GM12878 (cell line): Measurements from ENCODE around the gene BBS12. TPM values are rescaled to one million over a fixed set of nuclear protein-coding genes. Genes with fewer than 3 reads are reported as not detected.

ENCODE experiments used
- ATAC-seq: fragments of 200-7000 bp; cut with Tn5 transposase; 3 replicates; pipeline ENCODE4 v1.9.1; 2020; ENCODE audit warnings: mild to moderate bottlenecking, moderate library complexity
- BruUV-seq: library from RNA; stranded (reverse); fragments of 400-500 nt; replicated peaks from 2 replicates; lab custom pipeline; 2021; lab: Mats Ljungman, UMichigan
- CTCF ChIA-PET: fragments of 300-600 bp; sonication (Branson Sonifier 250); formaldehyde crosslinking; extraction: SDS; loops from one replicate; lab custom pipeline; 2021; ENCODE audit warnings: inconsistent platforms; lab: Yijun Ruan, JAX
- POLR2A ChIA-PET: fragments of 350-600 bp; formaldehyde crosslinking; extraction: SDS; loops from one replicate; lab custom pipeline; 2021; ENCODE audit warnings: inconsistent platforms; lab: Charles Lee
- RAD21 ChIA-PET: fragments of 300-600 bp; sonication (Branson Sonifier 250); formaldehyde crosslinking; loops from one replicate; lab custom pipeline; 2023; ENCODE audit warnings: antibody characterized with exemption; ENCODE audit not compliant: unreplicated experiment; lab: Charles Lee
- SMC1A ChIA-PET: fragments of 300-600 bp; sonication (Branson Sonifier 250); formaldehyde crosslinking; loops from one replicate; lab custom pipeline; 2023; ENCODE audit not compliant: unreplicated experiment, uncharacterized antibody; lab: Charles Lee
- DNase-seq: peaks from one replicate; pipeline ENCODE4 v3.0.0-alpha.2; 2011; ENCODE audit warnings: low read depth, low spot score
- FAIRE-seq: peaks from 3 replicates; lab custom pipeline; 2011; peaks lifted over from hg19 to GRCh38; lab: Jason Lieb, UNC
- H2AFZ ChIP-seq: 2 replicates; pipeline ENCODE4 v1.6.0; 2011; ENCODE audit warnings: low read depth, low read length, control low read depth; ENCODE audit not compliant: control insufficient read depth
- H3K27ac ChIP-seq: 2 replicates; pipeline ENCODE4 v1.5.1; 2011; ENCODE audit warnings: control low read depth; ENCODE audit not compliant: control insufficient read depth, insufficient read depth
- H3K27me3 ChIP-seq, 2 experiments: replicated peaks in 1 of 2; 2 replicates each; pipeline versions ENCODE4 v1.6.0 to v1.6.1; 2011; ENCODE audit warnings: low read length in 1 of 2; ENCODE audit not compliant: control insufficient read depth in 2 of 2, insufficient read depth in 2 of 2
- H3K36me3 ChIP-seq, 2 experiments: 2 replicates each; pipeline ENCODE4 v1.5.1; 2011; ENCODE audit warnings: low read length in 1 of 2; ENCODE audit not compliant: control insufficient read depth in 2 of 2, insufficient read depth in 2 of 2
- H3K4me1 ChIP-seq: 2 replicates; pipeline ENCODE4 v1.6.1; 2011; ENCODE audit warnings: mild to moderate bottlenecking, low read length, moderate library complexity, mixed read lengths; ENCODE audit not compliant: control insufficient read depth, insufficient read depth
- H3K4me2 ChIP-seq: 2 replicates; pipeline ENCODE4 v1.6.0; 2011; ENCODE audit warnings: control low read depth; ENCODE audit not compliant: control insufficient read depth, insufficient read depth
- H3K4me3 ChIP-seq: fragments of 200-600 bp; sonication (generic); 2 replicates; pipeline ENCODE4 v1.5.1; 2016
- H3K79me2 ChIP-seq: 2 replicates; pipeline ENCODE4 v1.6.0; 2011; ENCODE audit warnings: low read length; ENCODE audit not compliant: control insufficient read depth, insufficient read depth
- H3K9ac ChIP-seq: 2 replicates; pipeline ENCODE4 v1.8.0; 2011; ENCODE audit warnings: low read length, control low read depth, mixed read lengths; ENCODE audit not compliant: control insufficient read depth, insufficient read depth
- H3K9me3 ChIP-seq: replicated peaks from 3 replicates; pipeline ENCODE4 v1.5.1; 2011; ENCODE audit warnings: mild to moderate bottlenecking, low read length; ENCODE audit not compliant: control insufficient read depth, insufficient read depth
- H4K20me1 ChIP-seq: 2 replicates; pipeline ENCODE4 v1.6.0; 2011; ENCODE audit not compliant: control insufficient read depth, insufficient read depth
- ATF2 ChIP-seq: IDR thresholded peaks from 2 replicates; pipeline ENCODE4 v1.6.1; 2012; ENCODE audit warnings: low read length, inconsistent platforms
- CREM ChIP-seq: IDR thresholded peaks from 2 replicates; pipeline ENCODE4 v1.6.1; 2014; ENCODE audit warnings: antibody characterized with exemption, low read depth
- EED ChIP-seq: sonication (generic); IDR thresholded peaks from 2 replicates; pipeline ENCODE4 v1.6.1; 2016; ENCODE audit warnings: antibody characterized with exemption, low read depth
- EP300 ChIP-seq, 2 experiments: fragments of 150-350 bp in 1 of 2; IDR thresholded peaks; 2 replicates each; pipeline ENCODE4 v1.6.1; 2011 to 2012; ENCODE audit warnings: low read depth in 2 of 2, low read length in 2 of 2, borderline replicate concordance in 1 of 2, improper control_type of control experiment in 1 of 2, inconsistent platforms in 1 of 2; ENCODE audit not compliant: control insufficient read depth in 1 of 2
- JUNB ChIP-seq: IDR thresholded peaks from 2 replicates; pipeline ENCODE4 v1.6.1; 2016; ENCODE audit warnings: antibody characterized with exemption, mild to moderate bottlenecking
- NFIC ChIP-seq: IDR thresholded peaks from 2 replicates; pipeline ENCODE4 v1.6.1; 2012; ENCODE audit warnings: low read depth, mild to moderate bottlenecking, inconsistent platforms, low read length, moderate library complexity
- NR2F1 ChIP-seq: fragments of 450-650 bp; conservative IDR thresholded peaks from 2 replicates; pipeline ENCODE4 v1.6.1; 2017; ENCODE audit warnings: mild to moderate bottlenecking
- RCOR1 ChIP-seq: conservative IDR thresholded peaks from 2 replicates; pipeline ENCODE4 v1.6.1; 2012; ENCODE audit warnings: low read depth, low read length, improper control_type of control experiment
- RELB ChIP-seq: fragments of 450-650 bp; IDR thresholded peaks from 2 replicates; pipeline ENCODE4 v1.6.1; 2017; ENCODE audit warnings: low read depth, mild to moderate bottlenecking, moderate library complexity
- RUNX3 ChIP-seq: IDR thresholded peaks from 2 replicates; pipeline ENCODE4 v1.6.1; 2012; ENCODE audit warnings: low read length, inconsistent platforms
- SMAD5 ChIP-seq: IDR thresholded peaks from 2 replicates; pipeline ENCODE4 v1.6.1; 2016; ENCODE audit warnings: antibody characterized with exemption, low read depth
- SMC3 ChIP-seq: IDR thresholded peaks from 2 replicates; pipeline ENCODE4 v1.6.1; 2011; ENCODE audit warnings: low read length, improper control_type of control experiment, borderline replicate concordance
- SPI1 ChIP-seq: IDR thresholded peaks from 2 replicates; pipeline ENCODE4 v1.6.1; 2011; ENCODE audit warnings: low read depth, mild to moderate bottlenecking, low read length, moderate library complexity, borderline replicate concordance; ENCODE audit not compliant: insufficient read depth
- TCF7 ChIP-seq: IDR thresholded peaks from 2 replicates; pipeline ENCODE4 v1.6.1; 2014; ENCODE audit warnings: antibody characterized with exemption, borderline replicate concordance
- WGBS: methylation state at CpG from one replicate; pipeline ENCODE4 v1.1.6; 2016; ENCODE audit warnings: low lambda C conversion rate; ENCODE audit not compliant: insufficient replicate concordance, insufficient coverage; ENCODE audit errors: missing lambda C conversion rate; 5-methylcytosine and 5-hydroxymethylcytosine counted together
- in situ Hi-C: fragments of 300-500 bp; cut with MboI; formaldehyde crosslinking; loops from 9 replicates; pipeline ENCODE4 v1.14.3; 2018; ENCODE audit warnings: mixed read lengths
- intact Hi-C: fragments of 100-400 bp; cut with micrococcal nuclease; formaldehyde crosslinking; loops from one replicate; pipeline ENCODE4 v1.14.2; 2022; ENCODE audit not compliant: unreplicated experiment
- polyA plus RNA-seq, 11 experiments: library from polyadenylated mRNA; depleted of rRNA in 4 of 11; unstranded in 6 of 11; stranded (reverse) in 5 of 11; fragments of >200 nt; fragmentation: Nextera tagmentation in 4 of 11; fragmentation: Illumina TruSeq in 1 of 11; extraction: Ambion mirVana in 4 of 11; extraction: Trizol in 1 of 11; gene quantifications; 1 replicate in 1 of 11; 2 replicates in 10 of 11; pipeline versions ENCODE4 v1.2.1 to v1.2.3, GENCODE V29; 2011 to 2016; ENCODE audit warnings: inconsistent platforms in 2 of 11, missing spikeins in 2 of 11, low read depth in 1 of 11
- total RNA-seq, 4 experiments: library from RNA; depleted of rRNA in 3 of 4; stranded (reverse); fragments of >200 nt in 3 of 4; fragmentation: Illumina TruSeq in 1 of 4; extraction: Trizol in 1 of 4; gene quantifications; 2 replicates each; pipeline versions ENCODE4 v1.2.1 to v1.2.3, GENCODE V29; 2013 to 2021

BBS12 gene
- total and polyA plus RNA-seq, 10 of the 15 experiments (the other 5 are each of a cell fraction or from before 2014, with no cell fraction given): 0.15 to 0.63 (median 0.42) TPM

GRCh38 chr4:122710434-122711308 lies 21.8 kb upstream of the BBS12 start:
- SMC1A ChIA-PET: interaction anchor here (0.6 to 1.5 kb wide), 5 partner anchors 17 to 204 kb away, joined by 3 to 6 read pairs (median 3); partner anchors contain the start of gene BBS12
- FAIRE-seq (no peak), ATAC-seq (peak; percentile 87), DNase-seq (no peak)
- Histone ChIP-seq H3K9ac (no peak overlapping the region), H3K4me3 (no peak overlapping the region), H3K27me3 (no peaks in the 10 kb centered on the region), H3K36me3 (no peaks in the 10 kb centered on the region), H3K4me1 (peaks cover 22% of the 10 kb centered on the region), H3K79me2 (no peaks in the 10 kb centered on the region), H4K20me1 (no peaks in the 10 kb centered on the region), H2AFZ (no peak overlapping the region), H3K4me2 (peak overlapping the region; percentile 57), H3K9me3 (no peaks in the 10 kb centered on the region), H3K27ac (no peak overlapping the region)
- BruUV-seq: no TSS peak
- intact Hi-C loops: no loop called here
- in situ Hi-C loops: no loop called here
- POLR2A ChIA-PET: no interaction called here
- WGBS: 7% methylated on average over 9 of the region's 9 CpGs
- CTCF ChIA-PET: interaction anchor here (3.1 kb wide), 1 partner anchor 108 kb away, joined by 9 read pairs; no protein-coding TSS in a partner anchor
- RAD21 ChIA-PET: no interaction called here
- TF ChIP-seq SPI1 (peak; percentile 77), TCF7 (no peak), NFIC (peak; percentile 63), RCOR1 (no peak), EP300 (IDR thresholded peaks at IDR 0.05; ENCODE audit: borderline replicate concordance in 1 of 2, control insufficient read depth in 1 of 2, low read depth in 2 of 2, low read length in 2 of 2) (no peak), EED (0 out of 2 replicates have a peak, but pooled peaks have one; percentile 20), SMC3 (no peak), ATF2 (0 out of 2 replicates have a peak, but pooled peaks have one; percentile 20), RELB (peak; percentile 53; the same call in 1 of the 2 replicates), SMAD5 (no peak), JUNB (peak; percentile 21; the same call in 1 of the 2 replicates), NR2F1 (0 out of 2 replicates have a peak, but pooled peaks have one; percentile 56), CREM (0 out of 2 replicates have a peak, but pooled peaks have one; percentile 8), RUNX3 (peak; percentile 30; the same call in 1 of the 2 replicates)
- TF ChIP-seq, all 136 proteins: peak for 9
